Measurements from ENCODE around the gene NFXL1.

DNA sequence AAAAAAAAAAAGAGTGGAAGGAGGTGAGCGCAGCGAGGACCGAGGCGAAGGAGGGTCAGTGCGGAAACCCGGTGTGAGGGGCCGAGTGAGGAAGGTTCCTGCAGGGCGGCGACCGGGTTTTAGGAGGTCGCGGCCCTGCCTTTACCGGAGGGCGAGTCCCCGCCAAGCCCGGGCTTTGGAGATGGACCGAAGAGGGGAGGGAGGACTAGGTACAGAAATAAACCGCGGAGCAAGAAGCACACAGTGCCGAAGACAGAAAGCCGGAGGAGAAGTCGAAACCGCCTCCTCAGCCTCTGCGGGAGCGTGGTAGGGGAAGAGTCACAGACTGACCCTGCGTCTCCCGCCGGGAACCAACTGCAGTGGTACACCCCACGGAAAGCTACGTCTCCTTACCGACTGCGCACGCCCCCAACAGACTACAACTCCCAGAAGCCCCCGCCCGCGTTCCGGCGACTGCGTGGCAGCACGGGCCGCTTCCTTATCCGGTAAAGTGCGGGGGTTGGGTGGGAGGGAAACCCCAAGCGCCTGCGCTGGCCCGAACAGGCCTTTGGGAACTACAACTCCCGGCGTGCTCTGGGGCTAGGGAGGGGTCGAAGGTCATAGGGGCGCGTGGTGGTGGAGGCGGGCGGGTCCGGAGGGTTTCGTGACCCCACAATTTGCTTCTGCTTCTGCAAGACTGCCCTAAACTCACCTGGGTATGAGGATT lies at the start of gene NFXL1:
- TF ChIP-seq CTCF (IDR thresholded peaks at IDR 0.05), result no peak
- no peak for TF ChIP-seq EP300 (IDR thresholded peaks at IDR 0.05)
